ENCODE measurements around the gene PLPPR5. TPM values are rescaled to one million over a fixed set of nuclear protein-coding genes. Genes with fewer than 3 reads are reported as not detected.
"Not testable (repeated sequence)": the region's sequence is repeated elsewhere in the genome, so short reads cannot be mapped to it uniquely, and the experiment has no call there.

PLPPR5 gene
- 1.3 TPM for polyA plus RNA-seq (2013, experiment 1 of 2)
- 1.5 TPM for polyA plus RNA-seq (2013, experiment 2 of 2)

- Histone ChIP-seq H3K4me1 (ENCODE audit: insufficient read depth, low read length) (peaks cover 6% of the 10 kb centered on the region; the same call in 1 of the 2 replicates), H3K4me3 (ENCODE audit: low read length) (peak within 1 kb of the TSS; percentile 73), H3K9ac (ENCODE audit: low read depth, low read length) (peak within 1 kb of the TSS; percentile 51), H3K9me3 (ENCODE audit: insufficient read depth, low read depth, low read length) (no peaks in the 10 kb centered on the region), H3K36me3 (ENCODE audit: insufficient read depth, low read length) (no peaks in the 10 kb centered on the region), H3K27me3 (ENCODE audit: insufficient read depth, low read length) (peaks cover 53% of the 10 kb centered on the region), H3K27ac (ENCODE audit: low read depth, low read length) (no peak within 1 kb of the TSS)
- under 1% methylated on average over 55 of the region's 56 CpGs for WGBS
Measured at GRCh38 chr1:99004861-99005442, at the start of gene PLPPR5. Gene PLPPR5 (minus strand): TSS chr1:99004861. CDS start chr1:99004671, 190 bp downstream.

- no peak overlapping the region for H3K4me3 ChIP-seq (ENCODE audit: low read length)
- no peak overlapping the region for H3K27ac ChIP-seq (ENCODE audit: low read depth, low read length)
- H3K9ac ChIP-seq (ENCODE audit: low read depth, low read length) = no peak overlapping the region
- no peaks in the 10 kb centered on the region for H3K36me3 ChIP-seq (ENCODE audit: insufficient read depth, low read length)
- no peaks in the 10 kb centered on the region for H3K27me3 ChIP-seq (ENCODE audit: insufficient read depth, low read length)
- no peaks in the 10 kb centered on the region for H3K4me1 ChIP-seq (ENCODE audit: insufficient read depth, low read length)
- no peaks in the 10 kb centered on the region; the same call in 1 of the 2 replicates for H3K9me3 ChIP-seq (ENCODE audit: insufficient read depth, low read depth, low read length)
- WGBS = 96% methylated on average over 10 of the region's 10 CpGs
Measured at GRCh38 chr1:99051611-99052283, 47.1 kb upstream of the PLPPR5 start.

GRCh38 chr1:99049745-99050144 is 45.1 kb upstream of the PLPPR5 start:
- H3K27me3 ChIP-seq (ENCODE audit: insufficient read depth, low read length) = no peaks in the 10 kb centered on the region
- WGBS = 91% methylated on average over 3 of the region's 3 CpGs
- no peaks in the 10 kb centered on the region for H3K36me3 ChIP-seq (ENCODE audit: insufficient read depth, low read length)
- no peaks in the 10 kb centered on the region for H3K4me1 ChIP-seq (ENCODE audit: insufficient read depth, low read length)
- no peak overlapping the region for H3K4me3 ChIP-seq (ENCODE audit: low read length)
- no peak overlapping the region for H3K27ac ChIP-seq (ENCODE audit: low read depth, low read length)
- no peak overlapping the region for H3K9ac ChIP-seq (ENCODE audit: low read depth, low read length)
- no peaks in the 10 kb centered on the region; the same call in 1 of the 2 replicates for H3K9me3 ChIP-seq (ENCODE audit: insufficient read depth, low read depth, low read length)

GRCh38 chr1:99036746-99037145 is 32.1 kb upstream of the PLPPR5 start:
- peaks cover 56% of the 10 kb centered on the region for H3K9me3 ChIP-seq (ENCODE audit: insufficient read depth, low read depth, low read length)
- not testable (repeated sequence) for H3K27me3 ChIP-seq (ENCODE audit: insufficient read depth, low read length); H3K4me1 ChIP-seq (ENCODE audit: insufficient read depth, low read length)

GRCh38 chr1:99018313-99018712 is 13.7 kb upstream of the PLPPR5 start:
- peaks cover 5% of the 10 kb centered on the region; the same call in 1 of the 2 replicates for H3K4me1 ChIP-seq (ENCODE audit: insufficient read depth, low read length)
- H3K9ac ChIP-seq (ENCODE audit: low read depth, low read length) = no peak overlapping the region
- H3K36me3 ChIP-seq (ENCODE audit: insufficient read depth, low read length) = no peaks in the 10 kb centered on the region
- 72% methylated on average over 3 of the region's 3 CpGs for WGBS
- H3K4me3 ChIP-seq (ENCODE audit: low read length) = no peak overlapping the region
- no peaks in the 10 kb centered on the region for H3K9me3 ChIP-seq (ENCODE audit: insufficient read depth, low read depth, low read length)
- no peak overlapping the region for H3K27ac ChIP-seq (ENCODE audit: low read depth, low read length)
- no peaks in the 10 kb centered on the region for H3K27me3 ChIP-seq (ENCODE audit: insufficient read depth, low read length)

More at GRCh38 chr1:99036746-99037145, 32.1 kb upstream of the PLPPR5 start:
- H3K9ac ChIP-seq (ENCODE audit: low read depth, low read length); H3K27ac ChIP-seq (ENCODE audit: low read depth, low read length); H3K4me3 ChIP-seq (ENCODE audit: low read length); H3K36me3 ChIP-seq (ENCODE audit: insufficient read depth, low read length): not testable (repeated sequence)
- WGBS = 86% methylated on average over 5 of the region's 5 CpGs

- Histone ChIP-seq H3K27me3 (ENCODE audit: insufficient read depth, low read length) (no peaks in the 10 kb centered on the region), H3K9me3 (ENCODE audit: insufficient read depth, low read depth, low read length) (no peaks in the 10 kb centered on the region), H3K9ac (ENCODE audit: low read depth, low read length) (no peak overlapping the region), H3K4me1 (ENCODE audit: insufficient read depth, low read length) (peaks cover 5% of the 10 kb centered on the region; the same call in 1 of the 2 replicates), H3K36me3 (ENCODE audit: insufficient read depth, low read length) (no peaks in the 10 kb centered on the region), H3K27ac (ENCODE audit: low read depth, low read length) (no peak overlapping the region), H3K4me3 (ENCODE audit: low read length) (no peak overlapping the region)
- WGBS = no CpG with 5 or more reads among the region's 2 CpGs
Measured at GRCh38 chr1:99017655-99018054, 13.0 kb upstream of the PLPPR5 start.

GRCh38 chr1:99010679-99011078 is 6.0 kb upstream of the PLPPR5 start:
- H3K36me3 ChIP-seq (ENCODE audit: insufficient read depth, low read length) = no peaks in the 10 kb centered on the region
- WGBS = 70% methylated on average over 2 of the region's 2 CpGs
- H3K9me3 ChIP-seq (ENCODE audit: insufficient read depth, low read depth, low read length) = no peaks in the 10 kb centered on the region
- no peak overlapping the region for H3K4me3 ChIP-seq (ENCODE audit: low read length)
- H3K27me3 ChIP-seq (ENCODE audit: insufficient read depth, low read length) = peaks cover 19% of the 10 kb centered on the region
- H3K27ac ChIP-seq (ENCODE audit: low read depth, low read length) = no peak overlapping the region
- no peak overlapping the region for H3K9ac ChIP-seq (ENCODE audit: low read depth, low read length)
- no peaks in the 10 kb centered on the region for H3K4me1 ChIP-seq (ENCODE audit: insufficient read depth, low read length)

GRCh38 chr1:99007366-99007765 is 2.7 kb upstream of the PLPPR5 start:
- Histone ChIP-seq H3K9ac (ENCODE audit: low read depth, low read length) (no peak overlapping the region), H3K27me3 (ENCODE audit: insufficient read depth, low read length) (peaks cover 48% of the 10 kb centered on the region), H3K4me3 (ENCODE audit: low read length) (no peak overlapping the region), H3K27ac (ENCODE audit: low read depth, low read length) (no peak overlapping the region), H3K9me3 (ENCODE audit: insufficient read depth, low read depth, low read length) (no peaks in the 10 kb centered on the region), H3K36me3 (ENCODE audit: insufficient read depth, low read length) (no peaks in the 10 kb centered on the region), H3K4me1 (ENCODE audit: insufficient read depth, low read length) (peaks cover 6% of the 10 kb centered on the region; the same call in 1 of the 2 replicates)
- 76% methylated on average over 2 of the region's 3 CpGs for WGBS

- 33% methylated on average over 8 of the region's 8 CpGs for WGBS
- Histone ChIP-seq H3K27ac (ENCODE audit: low read depth, low read length) (no peak overlapping the region), H3K4me3 (ENCODE audit: low read length) (peak overlapping the region; percentile 73), H3K9ac (ENCODE audit: low read depth, low read length) (no peak overlapping the region), H3K27me3 (ENCODE audit: insufficient read depth, low read length) (peaks cover 53% of the 10 kb centered on the region), H3K9me3 (ENCODE audit: insufficient read depth, low read depth, low read length) (no peaks in the 10 kb centered on the region), H3K36me3 (ENCODE audit: insufficient read depth, low read length) (no peaks in the 10 kb centered on the region), H3K4me1 (ENCODE audit: insufficient read depth, low read length) (peaks cover 6% of the 10 kb centered on the region; the same call in 1 of the 2 replicates)
Measured at GRCh38 chr1:99005537-99005942, 879 bp upstream of the PLPPR5 start.

GRCh38 chr1:99004254-99004860 is 304 bp downstream of the PLPPR5 start:
- Histone ChIP-seq H3K9me3 (ENCODE audit: insufficient read depth, low read depth, low read length) (no peaks in the 10 kb centered on the region), H3K4me1 (ENCODE audit: insufficient read depth, low read length) (peaks cover 6% of the 10 kb centered on the region; the same call in 1 of the 2 replicates), H3K27ac (ENCODE audit: low read depth, low read length) (no peak overlapping the region), H3K36me3 (ENCODE audit: insufficient read depth, low read length) (no peaks in the 10 kb centered on the region), H3K4me3 (ENCODE audit: low read length) (peak overlapping the region; percentile 73), H3K9ac (ENCODE audit: low read depth, low read length) (peak overlapping the region; percentile 51), H3K27me3 (ENCODE audit: insufficient read depth, low read length) (peaks cover 53% of the 10 kb centered on the region)
- 1% methylated on average over 66 of the region's 66 CpGs for WGBS

GRCh38 chr1:99003581-99004253 is 944 bp downstream of the PLPPR5 start:
- H3K4me3 ChIP-seq (ENCODE audit: low read length) = peak overlapping the region; percentile 73
- H3K27me3 ChIP-seq (ENCODE audit: insufficient read depth, low read length) = peaks cover 53% of the 10 kb centered on the region
- H3K9me3 ChIP-seq (ENCODE audit: insufficient read depth, low read depth, low read length) = no peaks in the 10 kb centered on the region
- H3K4me1 ChIP-seq (ENCODE audit: insufficient read depth, low read length) = peaks cover 6% of the 10 kb centered on the region; the same call in 1 of the 2 replicates
- 5% methylated on average over 12 of the region's 20 CpGs for WGBS
- H3K9ac ChIP-seq (ENCODE audit: low read depth, low read length) = peak overlapping the region; percentile 51
- H3K36me3 ChIP-seq (ENCODE audit: insufficient read depth, low read length) = no peaks in the 10 kb centered on the region
- H3K27ac ChIP-seq (ENCODE audit: low read depth, low read length) = no peak overlapping the region
